ENCODE measurements around the gene CHKA.

CHKA gene

DNA sequence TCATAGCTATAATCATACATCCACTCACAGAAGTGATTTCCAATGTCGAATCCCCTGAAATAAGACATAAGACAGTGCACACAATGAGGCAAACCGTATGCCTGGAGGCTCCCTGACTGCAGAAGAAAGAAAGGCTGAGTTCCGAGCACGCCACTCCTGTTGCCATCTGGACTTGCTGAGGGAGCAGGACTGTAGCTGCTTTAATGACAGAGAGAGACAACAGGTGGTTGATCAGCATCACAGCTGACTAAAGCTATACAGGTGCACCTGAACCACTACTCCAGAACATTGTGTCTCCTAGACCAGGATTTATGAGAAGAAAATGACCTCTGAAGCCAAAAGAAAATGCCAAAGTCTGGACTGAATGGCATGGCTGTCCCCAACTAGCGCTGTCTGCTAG, 55.3 kb downstream of the CHKA start:
- DNase-seq (ENCODE audit: low read depth in 2 of 2), result no peak
- H3K4me3 ChIP-seq (replicated peaks in 1 of 2; ENCODE audit: low read depth in 2 of 2, low read length in 2 of 2), result no peak overlapping the region
- TF ChIP-seq, protein P1, sequence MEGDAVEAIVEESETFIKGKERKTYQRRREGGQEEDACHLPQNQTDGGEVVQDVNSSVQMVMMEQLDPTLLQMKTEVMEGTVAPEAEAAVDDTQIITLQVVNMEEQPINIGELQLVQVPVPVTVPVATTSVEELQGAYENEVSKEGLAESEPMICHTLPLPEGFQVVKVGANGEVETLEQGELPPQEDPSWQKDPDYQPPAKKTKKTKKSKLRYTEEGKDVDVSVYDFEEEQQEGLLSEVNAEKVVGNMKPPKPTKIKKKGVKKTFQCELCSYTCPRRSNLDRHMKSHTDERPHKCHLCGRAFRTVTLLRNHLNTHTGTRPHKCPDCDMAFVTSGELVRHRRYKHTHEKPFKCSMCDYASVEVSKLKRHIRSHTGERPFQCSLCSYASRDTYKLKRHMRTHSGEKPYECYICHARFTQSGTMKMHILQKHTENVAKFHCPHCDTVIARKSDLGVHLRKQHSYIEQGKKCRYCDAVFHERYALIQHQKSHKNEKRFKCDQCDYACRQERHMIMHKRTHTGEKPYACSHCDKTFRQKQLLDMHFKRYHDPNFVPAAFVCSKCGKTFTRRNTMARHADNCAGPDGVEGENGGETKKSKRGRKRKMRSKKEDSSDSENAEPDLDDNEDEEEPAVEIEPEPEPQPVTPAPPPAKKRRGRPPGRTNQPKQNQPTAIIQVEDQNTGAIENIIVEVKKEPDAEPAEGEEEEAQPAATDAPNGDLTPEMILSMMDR (IDR thresholded peaks at IDR 0.05; ENCODE audit: low read depth, low read length), result no peak

DNA sequence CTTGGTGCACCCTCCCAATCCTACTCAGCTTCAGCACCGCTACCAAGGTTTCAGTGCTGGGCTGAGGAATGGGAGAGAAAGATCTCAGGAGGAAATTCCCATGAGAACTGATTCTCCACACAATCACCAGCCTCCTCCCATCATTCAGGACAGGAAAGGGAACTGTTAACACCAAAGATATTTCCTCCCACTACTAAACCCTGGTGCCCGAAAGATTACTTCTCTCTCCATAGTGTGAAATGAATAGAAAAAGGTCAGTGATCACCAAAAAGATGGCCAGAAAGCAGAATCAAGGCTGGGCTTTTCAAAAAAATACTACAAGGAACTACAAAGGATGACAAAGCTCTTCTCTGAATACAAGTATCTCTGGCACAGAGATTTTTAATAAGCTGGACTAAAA, 56.3 kb downstream of the CHKA start:
- H3K4me3 ChIP-seq (replicated peaks in 1 of 2; ENCODE audit: low read depth in 2 of 2, low read length in 2 of 2), result no peak overlapping the region
- TF ChIP-seq, protein P1 (IDR thresholded peaks at IDR 0.05; ENCODE audit: low read depth, low read length), result no peak
- DNase-seq (ENCODE audit: low read depth in 2 of 2), result no peak

DNA sequence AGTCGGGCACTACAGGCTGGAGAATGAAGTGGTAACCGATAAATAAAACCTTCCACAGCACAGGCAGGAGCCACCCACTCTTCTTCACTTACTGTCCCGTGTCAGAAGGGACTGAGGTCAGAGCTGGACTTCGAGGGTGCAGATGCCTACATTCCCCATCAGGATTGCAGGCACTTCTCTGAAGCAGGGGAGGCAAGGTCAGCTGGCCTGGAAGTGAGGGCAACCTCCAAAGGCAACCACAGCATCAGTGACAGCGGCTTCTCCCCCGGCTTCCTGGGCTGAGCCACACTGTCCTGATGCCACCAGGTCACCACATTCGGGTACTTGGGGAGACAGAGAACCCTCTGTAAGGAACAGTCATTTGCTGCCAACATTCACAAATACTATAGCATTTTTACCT, 59.7 kb downstream of the CHKA start:
- TF ChIP-seq, protein P1 (IDR thresholded peaks at IDR 0.05; ENCODE audit: low read depth, low read length), result no peak
- no peak for DNase-seq (ENCODE audit: low read depth in 2 of 2)
- no peak overlapping the region for H3K4me3 ChIP-seq (replicated peaks in 1 of 2; ENCODE audit: low read depth in 2 of 2, low read length in 2 of 2)

DNA sequence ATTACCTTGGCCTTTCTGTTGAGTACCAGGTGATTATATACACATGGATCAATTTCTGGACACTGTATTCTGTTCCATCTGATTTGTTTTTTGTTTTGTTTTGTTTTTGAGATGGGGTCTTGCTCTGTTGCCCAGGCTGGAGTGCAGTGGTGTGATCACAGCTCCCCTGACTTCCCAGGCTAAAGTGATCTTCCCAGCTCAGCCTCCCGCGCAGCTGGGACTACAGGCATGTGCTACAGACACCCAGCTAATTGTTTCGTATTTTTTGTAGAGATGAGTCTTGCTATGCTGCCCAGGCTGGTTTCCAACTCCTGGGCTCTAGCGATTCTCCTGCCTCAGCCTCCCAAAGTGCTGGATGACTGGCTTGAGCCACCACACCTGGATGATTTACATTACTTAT, 63.4 kb downstream of the CHKA start:
- DNase-seq (ENCODE audit: low read depth in 2 of 2), result no peak
- no peak overlapping the region for H3K4me3 ChIP-seq (replicated peaks in 1 of 2; ENCODE audit: low read depth in 2 of 2, low read length in 2 of 2)
- TF ChIP-seq, protein P1 (IDR thresholded peaks at IDR 0.05; ENCODE audit: low read depth, low read length), result no peak

DNA sequence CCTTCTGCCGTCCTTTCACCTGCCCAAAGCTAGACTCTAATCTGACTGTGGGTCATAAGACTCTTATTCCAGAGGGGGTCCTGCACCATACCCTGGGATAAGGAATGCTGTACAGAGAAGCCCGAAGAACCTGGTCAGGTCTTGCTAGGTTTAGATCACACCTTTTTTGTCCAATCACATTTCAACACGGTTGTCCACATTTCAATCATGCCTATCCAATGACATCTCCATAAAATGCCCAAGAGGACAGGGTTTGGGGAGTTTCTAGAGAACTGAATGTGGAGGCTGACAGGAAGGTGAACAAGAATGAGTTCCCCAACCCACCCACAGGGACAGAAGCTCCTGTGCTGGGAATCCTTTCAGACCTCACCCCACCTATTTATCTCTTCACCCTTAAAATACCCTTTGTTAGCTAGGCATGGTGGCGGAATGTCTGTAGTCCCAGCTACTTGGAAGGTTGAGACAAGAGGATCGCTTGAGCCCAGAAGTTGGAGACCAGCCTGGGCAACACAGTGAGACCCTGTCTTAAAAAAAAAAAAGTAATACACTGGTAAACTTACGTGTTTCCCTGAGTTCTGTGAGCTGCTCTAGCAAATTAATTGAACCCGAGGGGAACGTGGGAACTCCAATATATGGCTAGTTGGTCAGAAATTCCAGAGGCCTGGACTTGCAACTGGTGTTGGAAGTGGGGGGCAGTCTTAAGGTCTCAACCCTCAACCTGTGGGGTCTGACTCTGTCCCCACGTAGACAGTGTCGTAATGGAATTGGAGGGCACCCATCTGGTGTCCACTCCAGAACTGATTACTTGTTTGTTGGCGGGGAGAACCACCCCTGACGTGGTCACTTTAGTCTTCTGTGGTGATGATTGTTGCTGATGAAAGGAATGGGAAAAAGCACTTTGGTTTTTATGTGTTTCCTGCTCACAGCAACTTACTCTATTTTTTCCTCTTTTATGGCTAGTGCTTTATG, 64.6 kb downstream of the CHKA start:
- TF ChIP-seq, protein P1 (IDR thresholded peaks at IDR 0.05; ENCODE audit: low read depth, low read length), result no peak
- no peak for DNase-seq (ENCODE audit: low read depth in 2 of 2)
- no peak overlapping the region for H3K4me3 ChIP-seq (replicated peaks in 1 of 2; ENCODE audit: low read depth in 2 of 2, low read length in 2 of 2)

DNA sequence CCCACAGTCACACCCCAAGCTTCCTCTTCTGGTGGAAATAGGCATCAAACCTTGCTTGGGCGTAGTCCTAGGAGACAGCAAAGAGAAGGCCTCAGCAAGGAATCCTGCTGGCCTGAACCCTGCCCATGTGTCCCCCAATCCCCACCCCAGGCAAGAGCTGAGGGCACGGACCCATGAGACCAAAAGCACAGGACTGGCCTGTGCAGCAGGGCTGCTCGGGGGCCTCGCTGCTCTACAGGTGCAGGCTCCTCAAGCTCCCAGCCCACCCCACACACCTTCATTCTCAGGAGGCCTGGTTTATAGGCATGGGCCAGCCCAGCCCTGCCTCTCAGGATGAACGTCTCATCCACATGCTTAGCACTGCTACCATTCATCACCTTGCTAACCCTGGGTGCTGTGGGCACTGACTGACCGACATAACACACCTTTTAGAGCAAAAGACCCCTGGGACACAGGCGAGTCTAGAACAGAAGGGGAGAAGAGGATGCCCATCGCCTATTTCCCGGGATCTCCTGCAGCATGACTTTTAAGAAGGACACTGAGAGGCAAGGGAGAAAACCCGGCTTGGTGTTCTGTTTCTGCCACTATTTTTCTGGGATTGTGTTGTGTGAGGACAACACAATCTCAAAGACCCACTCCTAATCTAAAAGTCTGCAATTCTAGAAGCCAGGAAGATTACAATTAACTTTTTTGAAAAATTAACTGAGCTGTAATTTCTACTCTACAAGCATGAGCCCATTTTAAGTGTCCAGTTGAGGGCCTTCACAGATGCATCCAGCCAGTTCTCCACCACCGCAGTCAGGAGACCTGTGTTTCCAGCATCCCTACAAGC, 67.0 kb downstream of the CHKA start:
- no peak for DNase-seq (ENCODE audit: low read depth in 2 of 2)
- TF ChIP-seq, protein P1 (IDR thresholded peaks at IDR 0.05; ENCODE audit: low read depth, low read length), result no peak
- no peak overlapping the region for H3K4me3 ChIP-seq (replicated peaks in 1 of 2; ENCODE audit: low read depth in 2 of 2, low read length in 2 of 2)
